Mesothelial cell of epicardium (in vitro differentiated cells): ENCODE data around the gene CARD18. TPM values are rescaled to one million over a fixed set of nuclear protein-coding genes. Genes with fewer than 3 reads are reported as not detected.

ENCODE experiments used
- DNase-seq, 2 experiments: peaks; one replicate each; pipeline ENCODE4 v3.0.0; 2021; ENCODE audit warnings: low spot score in 2 of 2; ENCODE audit not compliant: unreplicated experiment in 2 of 2
- H3K27ac Mint-ChIP-seq: 2 replicates; pipeline ENCODE4 v1.8.0; 2021; ENCODE audit warnings: mixed read lengths
- H3K27me3 Mint-ChIP-seq: 2 replicates; pipeline ENCODE4 v1.8.0; 2021; ENCODE audit warnings: low read depth, mixed read lengths
- H3K36me3 Mint-ChIP-seq: 2 replicates; pipeline ENCODE4 v1.8.0; 2021; ENCODE audit warnings: mixed read lengths
- H3K4me1 Mint-ChIP-seq: 2 replicates; pipeline ENCODE4 v1.8.0; 2021; ENCODE audit warnings: mixed read lengths
- H3K4me3 Mint-ChIP-seq: 2 replicates; pipeline ENCODE4 v1.8.0; 2021; ENCODE audit warnings: mild to moderate bottlenecking, moderate library complexity, mixed read lengths
- H3K9me3 Mint-ChIP-seq: 2 replicates; pipeline ENCODE4 v1.8.0; 2021; ENCODE audit warnings: mixed read lengths
- total RNA-seq: library from RNA; stranded (reverse); gene quantifications from 3 replicates; pipeline ENCODE4 v1.2.1, GENCODE V29; 2021
- TF ChIP-seq, protein P1 (sequence below): fragments of 200-600 bp; sonication (generic); IDR thresholded peaks from one replicate; pipeline ENCODE4 v1.5.0; 2021; ENCODE audit warnings: antibody characterized with exemption; ENCODE audit not compliant: unreplicated experiment

The CARD18 gene
- total RNA-seq, 1 donor from 2014 or later, result not detected

DNA sequence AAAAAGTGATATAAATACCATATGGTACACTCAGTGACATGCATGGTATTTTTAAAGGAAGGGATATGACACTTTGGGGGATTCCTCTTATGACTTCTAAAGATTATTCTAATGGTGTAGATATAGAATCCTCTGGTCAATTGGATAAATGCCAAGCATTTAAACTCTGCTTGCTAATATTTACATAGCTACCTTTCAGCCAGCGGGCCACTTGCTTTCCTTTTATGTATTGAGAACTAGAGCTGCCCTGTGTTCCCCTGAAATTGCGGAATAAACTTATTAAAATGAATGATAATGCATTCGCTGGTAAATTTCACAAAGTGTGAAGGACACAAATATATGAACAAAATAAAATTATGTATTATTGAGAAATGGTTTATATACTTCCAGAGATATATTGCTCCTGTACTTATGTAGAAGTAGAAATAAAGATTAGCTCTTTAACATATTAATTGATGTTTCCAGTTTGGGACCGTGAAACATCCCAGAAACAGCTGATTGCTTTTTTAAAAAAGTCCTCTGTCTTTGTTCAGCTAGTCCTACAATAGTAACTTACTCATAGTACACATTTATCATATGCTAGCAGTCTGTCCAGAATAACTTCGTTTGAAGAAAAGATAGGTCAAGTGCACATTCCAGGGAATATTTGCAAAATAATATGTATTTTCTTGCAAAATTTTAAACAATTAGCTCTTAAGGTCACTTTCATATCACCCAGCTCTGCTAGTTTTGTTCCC lies 40.1 kb upstream of the CARD18 start:
- DNase-seq, result no peak
- Mint-ChIP-seq H3K27ac (peak overlapping the region; percentile 64), H3K9me3 (no peaks in the 10 kb centered on the region)

GRCh38 chr11:105177658-105178057 lies 38.1 kb upstream of the CARD18 start:
- TF ChIP-seq, protein P1, sequence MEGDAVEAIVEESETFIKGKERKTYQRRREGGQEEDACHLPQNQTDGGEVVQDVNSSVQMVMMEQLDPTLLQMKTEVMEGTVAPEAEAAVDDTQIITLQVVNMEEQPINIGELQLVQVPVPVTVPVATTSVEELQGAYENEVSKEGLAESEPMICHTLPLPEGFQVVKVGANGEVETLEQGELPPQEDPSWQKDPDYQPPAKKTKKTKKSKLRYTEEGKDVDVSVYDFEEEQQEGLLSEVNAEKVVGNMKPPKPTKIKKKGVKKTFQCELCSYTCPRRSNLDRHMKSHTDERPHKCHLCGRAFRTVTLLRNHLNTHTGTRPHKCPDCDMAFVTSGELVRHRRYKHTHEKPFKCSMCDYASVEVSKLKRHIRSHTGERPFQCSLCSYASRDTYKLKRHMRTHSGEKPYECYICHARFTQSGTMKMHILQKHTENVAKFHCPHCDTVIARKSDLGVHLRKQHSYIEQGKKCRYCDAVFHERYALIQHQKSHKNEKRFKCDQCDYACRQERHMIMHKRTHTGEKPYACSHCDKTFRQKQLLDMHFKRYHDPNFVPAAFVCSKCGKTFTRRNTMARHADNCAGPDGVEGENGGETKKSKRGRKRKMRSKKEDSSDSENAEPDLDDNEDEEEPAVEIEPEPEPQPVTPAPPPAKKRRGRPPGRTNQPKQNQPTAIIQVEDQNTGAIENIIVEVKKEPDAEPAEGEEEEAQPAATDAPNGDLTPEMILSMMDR, result no peak
- no peaks in the 10 kb centered on the region for H3K36me3 Mint-ChIP-seq
- DNase-seq, result no peak
- H3K4me3 Mint-ChIP-seq, result no peak overlapping the region
- no peak overlapping the region for H3K27ac Mint-ChIP-seq
- H3K27me3 Mint-ChIP-seq, result no peaks in the 10 kb centered on the region
- peaks cover 29% of the 10 kb centered on the region for H3K4me1 Mint-ChIP-seq
- H3K9me3 Mint-ChIP-seq, result peaks cover 8% of the 10 kb centered on the region

More for the DNA sequence above, 40.1 kb upstream of the CARD18 start:
- TF ChIP-seq, protein P1, result no peak
- H3K27me3 Mint-ChIP-seq, result no peaks in the 10 kb centered on the region
- peaks cover 40% of the 10 kb centered on the region for H3K4me1 Mint-ChIP-seq
- H3K36me3 Mint-ChIP-seq, result no peaks in the 10 kb centered on the region
- no peak overlapping the region for H3K4me3 Mint-ChIP-seq

GRCh38 chr11:105168457-105168856 lies 28.9 kb upstream of the CARD18 start:
- peaks cover 6% of the 10 kb centered on the region for H3K4me1 Mint-ChIP-seq
- no peak overlapping the region for H3K4me3 Mint-ChIP-seq
- peaks cover 13% of the 10 kb centered on the region for H3K36me3 Mint-ChIP-seq
- no peaks in the 10 kb centered on the region for H3K27me3 Mint-ChIP-seq
- TF ChIP-seq, protein P1, result no peak
- peaks cover 29% of the 10 kb centered on the region for H3K9me3 Mint-ChIP-seq
- no peak overlapping the region for H3K27ac Mint-ChIP-seq
- no peak for DNase-seq

GRCh38 chr11:105167244-105167643 lies 27.7 kb upstream of the CARD18 start:
- peaks cover 11% of the 10 kb centered on the region for H3K36me3 Mint-ChIP-seq
- TF ChIP-seq, protein P1, result no peak
- H3K27ac Mint-ChIP-seq, result no peak overlapping the region
- no peak overlapping the region for H3K4me3 Mint-ChIP-seq
- H3K4me1 Mint-ChIP-seq, result peaks cover 10% of the 10 kb centered on the region
- peaks cover 32% of the 10 kb centered on the region for H3K9me3 Mint-ChIP-seq
- DNase-seq, result no peak
- H3K27me3 Mint-ChIP-seq, result no peaks in the 10 kb centered on the region

DNA sequence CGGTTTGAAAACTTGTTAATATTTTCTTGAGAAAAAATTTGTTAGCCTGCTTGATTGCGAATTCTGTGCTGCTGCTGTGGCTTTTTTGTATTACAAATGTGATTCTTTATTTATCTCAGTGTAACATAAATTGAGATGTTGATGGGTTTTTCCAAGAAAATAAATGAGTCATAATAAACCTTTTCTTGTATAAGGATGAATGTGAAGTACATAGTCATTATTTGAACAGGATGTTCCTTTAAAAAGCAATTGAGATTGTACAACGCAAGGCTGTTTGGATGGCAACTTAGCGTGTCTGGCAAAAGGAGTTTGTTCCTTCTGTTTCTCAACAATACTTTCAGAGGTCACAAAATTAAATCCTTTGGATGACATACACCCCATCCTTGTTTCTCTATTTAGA lies 24.6 kb upstream of the CARD18 start:
- H3K27ac Mint-ChIP-seq, result no peak overlapping the region
- no peaks in the 10 kb centered on the region for H3K36me3 Mint-ChIP-seq

More for the DNA sequence above, 24.6 kb upstream of the CARD18 start:
- H3K4me3 Mint-ChIP-seq, result no peak overlapping the region
- H3K9me3 Mint-ChIP-seq, result peaks cover 15% of the 10 kb centered on the region
- peaks cover 10% of the 10 kb centered on the region for H3K4me1 Mint-ChIP-seq
- no peaks in the 10 kb centered on the region for H3K27me3 Mint-ChIP-seq
- DNase-seq, result no peak
- TF ChIP-seq, protein P1, result no peak
